Measurements from ENCODE around the gene IER3IP1. TPM values are rescaled to one million over a fixed set of nuclear protein-coding genes. Genes with fewer than 3 reads are reported as not detected.
A peak's percentile ranks its signal among the peaks of the same experiment; 100 is the strongest.

Gene IER3IP1
- total RNA-seq, 1 donor from 2014 or later, result 14.8 TPM

- H3K4me3 Mint-ChIP-seq (ENCODE audit: unreplicated experiment), result peak within 1 kb of the TSS; percentile 90
- H3K27ac Mint-ChIP-seq (ENCODE audit: unreplicated experiment), result peak within 1 kb of the TSS; percentile 93
- peaks cover 27% of the 10 kb centered on the region for H3K4me1 Mint-ChIP-seq (ENCODE audit: unreplicated experiment)
These were observed 25.9 kb downstream of the IER3IP1 start, which contains the start of gene HDHD2 for GRCh38 chr18:47150029-47150823. Gene HDHD2 (minus strand): TSS chr18:47150500. CDS start chr18:47136439, 14,061 bp downstream.

GRCh38 chr18:47149457-47150028 is 26.6 kb downstream of the IER3IP1 start:
- Mint-ChIP-seq H3K4me3 (ENCODE audit: unreplicated experiment) (peak overlapping the region; percentile 90), H3K36me3 (ENCODE audit: unreplicated experiment) (peaks cover 8% of the 10 kb centered on the region), H3K4me1 (ENCODE audit: unreplicated experiment) (peaks cover 27% of the 10 kb centered on the region), H3K27me3 (ENCODE audit: unreplicated experiment) (no peaks in the 10 kb centered on the region), H3K9me3 (ENCODE audit: unreplicated experiment) (no peaks in the 10 kb centered on the region), H3K27ac (ENCODE audit: unreplicated experiment) (peak overlapping the region; percentile 93)
- DNase-seq (ENCODE audit: extremely low spot score, unreplicated experiment), result no peak
- TF ChIP-seq CTCF (IDR thresholded peaks at IDR 0.05), result no peak

More at GRCh38 chr18:47150029-47150823, 25.9 kb downstream of the IER3IP1 start, which contains the start of gene HDHD2:
- TF ChIP-seq CTCF (IDR thresholded peaks at IDR 0.05), result peak; percentile 9
- Mint-ChIP-seq H3K27me3 (ENCODE audit: unreplicated experiment) (no peaks in the 10 kb centered on the region), H3K9me3 (ENCODE audit: unreplicated experiment) (no peaks in the 10 kb centered on the region), H3K36me3 (ENCODE audit: unreplicated experiment) (peaks cover 14% of the 10 kb centered on the region)
- DNase-seq (ENCODE audit: extremely low spot score, unreplicated experiment), result peak; percentile 95

GRCh38 chr18:47146206-47146605 is 30.0 kb downstream of the IER3IP1 start:
- no peak for TF ChIP-seq CTCF (IDR thresholded peaks at IDR 0.05)
- no peak for DNase-seq (ENCODE audit: extremely low spot score, unreplicated experiment)
- no peaks in the 10 kb centered on the region for H3K27me3 Mint-ChIP-seq (ENCODE audit: unreplicated experiment)
- H3K4me1 Mint-ChIP-seq (ENCODE audit: unreplicated experiment), result peaks cover 27% of the 10 kb centered on the region
- no peak overlapping the region for H3K27ac Mint-ChIP-seq (ENCODE audit: unreplicated experiment)
- no peak overlapping the region for H3K4me3 Mint-ChIP-seq (ENCODE audit: unreplicated experiment)
- no peaks in the 10 kb centered on the region for H3K9me3 Mint-ChIP-seq (ENCODE audit: unreplicated experiment)
- peaks cover under 1% of the 10 kb centered on the region for H3K36me3 Mint-ChIP-seq (ENCODE audit: unreplicated experiment)

GRCh38 chr18:47143899-47144485 is 32.2 kb downstream of the IER3IP1 start:
- Mint-ChIP-seq H3K4me1 (ENCODE audit: unreplicated experiment) (peaks cover 13% of the 10 kb centered on the region), H3K4me3 (ENCODE audit: unreplicated experiment) (no peak overlapping the region), H3K36me3 (ENCODE audit: unreplicated experiment) (peaks cover 7% of the 10 kb centered on the region), H3K27ac (ENCODE audit: unreplicated experiment) (no peak overlapping the region), H3K27me3 (ENCODE audit: unreplicated experiment) (no peaks in the 10 kb centered on the region), H3K9me3 (ENCODE audit: unreplicated experiment) (no peaks in the 10 kb centered on the region)
- no peak for TF ChIP-seq CTCF (IDR thresholded peaks at IDR 0.05)
- no peak for DNase-seq (ENCODE audit: extremely low spot score, unreplicated experiment)

GRCh38 chr18:47143153-47143552 is 33.0 kb downstream of the IER3IP1 start:
- no peaks in the 10 kb centered on the region for H3K9me3 Mint-ChIP-seq (ENCODE audit: unreplicated experiment)
- H3K27ac Mint-ChIP-seq (ENCODE audit: unreplicated experiment), result no peak overlapping the region
- H3K4me3 Mint-ChIP-seq (ENCODE audit: unreplicated experiment), result no peak overlapping the region
- H3K4me1 Mint-ChIP-seq (ENCODE audit: unreplicated experiment), result peaks cover 7% of the 10 kb centered on the region
- no peaks in the 10 kb centered on the region for H3K27me3 Mint-ChIP-seq (ENCODE audit: unreplicated experiment)
- peaks cover 7% of the 10 kb centered on the region for H3K36me3 Mint-ChIP-seq (ENCODE audit: unreplicated experiment)
- DNase-seq (ENCODE audit: extremely low spot score, unreplicated experiment), result no peak
- no peak for TF ChIP-seq CTCF (IDR thresholded peaks at IDR 0.05)
